Fibroblast of the conjunctiva (primary cell): Measurements from ENCODE around the gene HMG20B.
"Not testable (repeated sequence)": the region's sequence is repeated elsewhere in the genome, so short reads cannot be mapped to it uniquely, and the experiment has no call there.

Experiments
- DNase-seq: peaks from one replicate; pipeline ENCODE4 v3.0.0-alpha.2; 2010; ENCODE audit warnings: low read depth

HMG20B gene

DNA sequence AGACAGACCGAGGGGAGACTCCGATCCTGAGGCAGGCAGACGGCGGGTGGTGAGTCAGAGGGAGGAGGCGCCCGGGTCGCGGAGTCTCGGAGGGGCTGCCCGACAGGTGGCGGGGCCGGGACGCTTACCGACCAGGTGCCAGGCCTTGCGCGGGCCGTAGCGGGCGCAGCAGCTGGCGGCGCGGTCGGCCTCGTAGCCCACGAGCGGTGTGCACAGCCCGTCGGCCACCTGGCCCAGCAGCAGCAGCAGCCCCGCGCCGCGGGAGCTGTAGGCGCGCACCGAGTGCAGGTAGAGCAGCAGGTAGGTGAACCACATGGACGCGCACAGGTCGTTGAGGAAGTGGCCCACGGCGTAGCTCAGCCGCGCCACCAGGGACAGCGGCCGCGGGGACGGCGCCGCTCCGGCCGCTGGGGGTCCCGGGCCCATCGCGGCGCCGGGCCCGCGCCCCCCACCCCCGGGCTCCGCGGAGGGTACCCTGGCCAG lies 15.7 kb upstream of the HMG20B start:
- no peak for DNase-seq

DNA sequence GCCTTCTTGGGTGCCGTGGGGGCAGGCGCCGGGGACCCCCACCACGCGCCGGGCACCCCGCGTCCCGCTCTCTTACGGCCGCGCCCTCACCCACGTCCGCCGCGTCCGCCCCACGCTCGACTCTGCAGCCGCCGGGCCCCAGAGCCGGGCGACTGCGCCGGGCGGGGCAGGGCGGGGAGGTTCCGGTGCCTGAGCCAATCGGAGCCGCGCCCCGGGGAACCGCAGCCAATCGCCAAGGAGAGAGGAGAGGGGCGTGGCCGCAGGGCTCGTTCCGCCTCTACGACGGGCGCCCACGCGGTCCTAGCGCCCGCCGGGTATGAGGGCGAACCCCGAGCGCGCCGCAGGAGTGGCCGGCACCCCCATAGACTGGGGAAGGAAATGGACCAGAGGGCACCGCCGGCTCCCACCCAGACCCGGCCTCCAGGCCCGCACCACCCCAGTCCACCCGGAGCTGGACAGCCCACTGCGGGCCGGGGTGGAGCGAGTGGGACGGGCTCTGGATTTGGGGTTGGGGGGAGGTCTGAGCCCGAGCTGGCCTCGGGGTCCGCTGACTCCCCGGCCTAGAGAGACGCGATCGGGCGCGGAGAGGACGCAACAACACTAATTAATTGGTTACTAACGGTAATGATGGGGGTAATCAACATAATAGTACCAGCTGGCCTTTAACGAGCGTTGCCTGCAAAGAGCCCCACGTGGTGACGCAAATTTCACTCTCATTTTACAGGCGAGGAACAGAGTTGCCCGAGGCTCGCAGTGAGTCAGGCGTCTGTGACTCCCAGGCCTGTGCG lies 15.1 kb upstream of the HMG20B start, which contains the start of gene MFSD12:
Gene MFSD12 (minus strand): TSS at position 126 of the 788 bp plus-strand sequence. CDS start 183 bp downstream, outside the sequence.
- peak; percentile 80 for DNase-seq

DNA sequence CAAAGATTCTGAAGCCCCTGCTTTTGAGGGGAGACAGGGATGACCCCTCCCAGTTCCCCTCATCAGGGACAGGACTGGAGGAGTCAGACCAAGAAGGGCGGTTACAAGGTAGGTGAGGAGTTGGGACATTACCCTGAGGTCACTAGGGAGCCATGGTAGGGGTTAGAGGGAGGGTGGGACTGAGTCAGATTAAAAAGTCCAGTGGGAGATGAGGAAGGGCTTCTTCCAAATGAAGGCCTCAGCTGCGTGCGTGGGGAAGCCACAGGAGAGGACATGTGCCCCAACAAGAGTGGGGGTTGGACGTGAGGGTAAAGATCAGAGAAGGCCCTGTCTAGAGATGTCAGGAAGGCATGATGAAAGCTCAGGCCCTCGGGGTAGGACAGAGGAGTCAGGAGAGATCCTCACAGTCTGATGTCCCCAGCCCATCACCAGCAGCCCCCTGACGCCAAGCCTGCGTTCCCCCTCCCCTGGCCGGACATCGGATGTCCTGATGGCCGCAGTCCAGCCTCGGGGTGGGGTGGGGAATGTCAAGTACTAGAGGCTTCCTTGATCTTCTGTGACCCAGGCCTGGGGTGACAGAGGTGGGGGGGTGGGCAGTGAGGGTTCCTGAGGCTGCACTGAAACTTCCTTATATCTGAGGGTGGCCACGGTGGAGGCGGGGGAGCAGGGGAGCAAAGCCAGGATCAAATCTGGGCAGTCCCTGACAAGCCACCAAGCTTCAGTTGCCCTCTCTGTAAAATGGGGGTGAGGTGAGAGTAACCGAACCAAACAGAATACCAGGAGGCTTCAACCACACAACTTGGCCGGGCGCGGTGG lies 8.8 kb upstream of the HMG20B start:
- no peak for DNase-seq

DNA sequence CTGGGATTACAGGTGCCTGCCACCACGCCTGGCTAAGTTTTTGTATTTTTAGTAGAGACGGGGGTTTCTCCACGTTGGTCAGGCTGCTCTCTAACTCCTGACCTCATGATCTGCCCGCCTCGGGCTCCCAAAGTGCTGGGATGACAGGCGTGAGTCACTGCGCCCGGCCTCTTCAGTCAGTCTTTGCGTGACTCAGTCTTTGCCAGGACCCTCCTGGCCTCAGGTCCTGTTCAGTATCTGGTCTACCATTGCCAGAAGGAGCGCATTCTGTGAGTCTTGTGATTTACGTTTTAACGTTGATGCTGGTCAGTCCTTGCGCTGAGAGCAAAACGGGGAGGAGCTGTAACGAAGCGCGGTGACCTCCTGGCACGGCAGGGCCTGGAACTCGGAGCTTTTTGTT lies 7.6 kb upstream of the HMG20B start:
- DNase-seq, result no peak

DNA sequence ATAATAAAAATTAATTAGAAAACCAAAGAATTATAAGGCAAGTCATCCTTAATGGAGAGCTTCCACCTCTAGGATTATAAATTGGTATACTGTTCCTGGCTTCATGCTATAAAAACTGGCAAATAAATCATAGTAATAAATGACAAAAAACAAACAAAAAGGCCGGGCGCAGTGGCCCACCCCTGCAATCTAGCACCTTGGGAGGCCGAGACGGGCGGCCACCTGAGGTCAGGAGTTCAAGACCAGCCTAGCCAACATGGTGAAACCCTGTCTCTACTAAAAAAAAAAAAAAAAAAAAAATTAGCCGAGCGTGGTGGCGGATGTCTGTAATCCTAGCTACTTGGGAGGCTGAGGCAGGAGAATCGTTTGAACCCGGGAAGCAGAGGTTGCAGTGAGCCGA lies 2.7 kb upstream of the HMG20B start:
- not testable (repeated sequence) for DNase-seq

DNA sequence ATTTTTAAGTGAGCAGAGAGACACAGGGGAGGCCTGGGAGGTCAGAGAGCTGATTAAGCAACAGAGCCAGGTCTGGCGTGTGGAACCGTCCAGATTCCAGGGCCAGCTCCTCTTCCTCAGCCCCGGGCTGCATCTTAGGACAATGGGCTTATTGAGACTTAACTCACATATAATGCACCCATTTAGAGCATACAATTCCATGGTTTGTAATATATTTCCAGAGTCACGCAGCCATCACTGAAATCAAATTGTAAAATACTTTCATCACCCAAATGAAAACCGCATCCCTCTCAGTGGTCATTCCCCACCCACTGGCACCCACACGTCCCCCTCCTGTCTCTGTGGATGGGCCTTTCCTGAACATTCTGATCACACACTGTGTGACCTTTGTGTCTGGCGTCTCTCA lies 2.1 kb upstream of the HMG20B start:
- DNase-seq, result no peak

DNA sequence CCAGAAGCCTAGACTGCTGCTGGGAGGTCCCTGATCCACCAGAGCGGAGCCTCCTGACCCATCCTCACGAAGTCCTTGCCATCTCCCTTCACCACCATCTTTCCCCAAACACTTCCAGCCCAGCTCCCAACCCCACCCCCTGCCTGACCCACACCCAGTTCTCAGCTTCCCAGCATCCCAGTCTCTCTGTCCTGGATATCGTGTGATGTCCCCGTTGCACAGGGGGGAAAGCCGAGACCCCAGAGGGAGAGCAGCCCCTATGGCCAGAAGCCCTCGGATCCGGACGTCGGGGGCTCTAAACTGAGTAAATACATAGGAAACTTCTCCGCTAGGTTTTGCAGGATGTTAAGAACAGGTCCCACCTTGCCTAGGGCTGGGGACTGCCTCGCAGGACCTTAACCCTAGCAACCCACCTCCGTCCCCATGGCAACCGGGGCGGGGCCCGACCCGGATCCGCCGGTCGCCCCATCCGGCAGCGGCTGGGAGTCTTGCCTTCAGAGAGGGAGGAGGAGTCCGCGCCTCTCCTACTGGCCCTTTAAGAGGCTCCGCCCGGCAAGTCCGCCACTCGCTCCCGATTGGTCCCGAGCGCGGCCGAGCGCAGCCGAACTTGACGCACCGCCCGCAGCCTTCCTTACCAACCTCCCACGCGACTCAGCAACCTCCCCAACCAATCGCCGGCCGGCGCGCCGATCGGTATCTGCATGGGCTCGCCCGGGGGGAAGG lies 451 bp upstream of the HMG20B start:
- DNase-seq, result peak; percentile 100

DNA sequence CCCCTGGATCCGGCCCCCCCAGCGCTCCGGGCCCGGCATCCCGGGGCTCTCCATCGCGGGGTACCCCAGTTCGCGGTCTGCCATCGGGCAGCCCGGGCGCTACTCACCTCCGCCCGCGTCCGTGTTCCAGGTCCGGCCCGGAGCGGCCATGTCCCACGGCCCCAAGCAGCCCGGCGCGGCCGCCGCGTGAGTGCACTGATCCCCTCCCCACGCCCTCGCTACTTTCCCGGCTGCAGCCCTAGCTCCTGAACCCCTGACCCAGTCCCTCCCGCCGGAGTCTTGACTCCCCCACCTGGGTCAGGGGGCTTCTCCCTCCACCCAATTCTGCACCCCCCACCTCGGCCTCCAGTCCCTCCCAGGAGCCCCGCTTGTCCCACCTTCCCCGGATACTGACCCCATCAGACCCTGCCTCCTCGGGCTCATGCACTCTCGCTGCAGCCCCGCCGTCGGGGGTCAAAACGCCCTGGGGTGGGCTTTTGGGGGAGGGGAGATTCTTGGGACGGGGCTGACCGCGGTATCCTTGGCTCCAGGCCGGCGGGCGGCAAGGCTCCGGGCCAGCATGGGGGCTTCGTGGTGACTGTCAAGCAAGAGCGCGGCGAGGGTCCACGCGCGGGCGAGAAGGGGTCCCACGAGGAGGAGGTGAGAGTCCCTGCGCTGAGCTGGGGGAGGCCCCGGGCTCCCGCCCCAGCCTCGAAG lies 566 bp downstream of the HMG20B start:
- DNase-seq, result no peak

DNA sequence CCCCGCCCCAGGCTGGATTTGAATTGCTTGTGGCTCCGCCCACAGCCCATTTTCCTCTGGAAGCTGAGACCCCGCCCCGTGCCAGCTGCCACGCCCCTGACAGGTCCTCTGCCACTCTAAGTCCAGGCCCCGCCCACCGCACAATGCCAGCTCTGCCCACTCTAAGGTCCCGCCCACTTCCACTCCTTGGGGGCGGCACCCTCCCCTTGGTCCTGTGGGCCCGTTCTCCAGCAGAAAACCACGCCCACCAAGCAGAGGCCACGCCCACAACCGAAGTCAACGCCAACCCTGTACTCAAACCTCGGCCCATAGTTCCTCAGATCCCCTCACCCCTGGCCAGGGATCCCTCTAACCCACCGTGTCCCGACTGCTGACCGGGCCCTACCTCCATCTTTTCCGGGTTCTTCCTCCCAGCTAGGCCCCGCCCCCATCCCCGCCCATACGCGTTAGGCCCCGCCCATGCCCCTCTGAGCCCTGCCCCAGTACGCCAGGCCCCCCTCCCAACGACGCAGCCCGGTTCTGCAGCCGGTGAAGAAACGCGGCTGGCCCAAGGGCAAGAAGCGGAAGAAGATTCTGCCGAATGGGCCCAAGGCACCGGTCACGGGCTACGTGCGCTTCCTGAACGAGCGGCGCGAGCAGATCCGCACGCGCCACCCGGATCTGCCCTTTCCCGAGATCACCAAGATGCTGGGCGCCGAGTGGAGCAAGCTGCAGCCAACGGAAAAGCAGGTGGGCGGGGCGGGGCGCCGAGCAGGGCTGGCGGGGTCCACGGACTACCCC lies 1.3 kb downstream of the HMG20B start:
- peak; percentile 96 for DNase-seq

DNA sequence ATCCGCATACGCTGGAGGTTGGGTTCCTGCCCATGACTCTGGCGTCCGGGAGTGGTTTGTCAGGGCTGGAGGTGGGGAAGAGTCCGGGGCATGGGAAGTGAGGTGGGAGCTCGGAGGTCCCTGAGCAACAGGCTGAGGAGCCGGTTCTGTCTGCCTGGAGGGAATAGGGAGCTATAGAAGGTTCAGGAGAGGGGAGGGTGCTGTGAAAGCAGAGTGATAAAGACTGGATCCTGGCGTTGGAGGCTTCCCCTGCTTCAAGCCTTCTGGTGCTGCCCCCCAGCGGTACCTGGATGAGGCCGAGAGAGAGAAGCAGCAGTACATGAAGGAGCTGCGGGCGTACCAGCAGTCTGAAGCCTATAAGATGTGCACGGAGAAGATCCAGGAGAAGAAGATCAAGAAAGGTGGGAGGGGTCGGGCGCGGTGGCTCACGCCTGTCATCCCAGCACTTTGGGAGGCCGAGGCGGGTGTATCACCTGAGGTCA lies 2.6 kb downstream of the HMG20B start:
- DNase-seq, result no peak

DNA sequence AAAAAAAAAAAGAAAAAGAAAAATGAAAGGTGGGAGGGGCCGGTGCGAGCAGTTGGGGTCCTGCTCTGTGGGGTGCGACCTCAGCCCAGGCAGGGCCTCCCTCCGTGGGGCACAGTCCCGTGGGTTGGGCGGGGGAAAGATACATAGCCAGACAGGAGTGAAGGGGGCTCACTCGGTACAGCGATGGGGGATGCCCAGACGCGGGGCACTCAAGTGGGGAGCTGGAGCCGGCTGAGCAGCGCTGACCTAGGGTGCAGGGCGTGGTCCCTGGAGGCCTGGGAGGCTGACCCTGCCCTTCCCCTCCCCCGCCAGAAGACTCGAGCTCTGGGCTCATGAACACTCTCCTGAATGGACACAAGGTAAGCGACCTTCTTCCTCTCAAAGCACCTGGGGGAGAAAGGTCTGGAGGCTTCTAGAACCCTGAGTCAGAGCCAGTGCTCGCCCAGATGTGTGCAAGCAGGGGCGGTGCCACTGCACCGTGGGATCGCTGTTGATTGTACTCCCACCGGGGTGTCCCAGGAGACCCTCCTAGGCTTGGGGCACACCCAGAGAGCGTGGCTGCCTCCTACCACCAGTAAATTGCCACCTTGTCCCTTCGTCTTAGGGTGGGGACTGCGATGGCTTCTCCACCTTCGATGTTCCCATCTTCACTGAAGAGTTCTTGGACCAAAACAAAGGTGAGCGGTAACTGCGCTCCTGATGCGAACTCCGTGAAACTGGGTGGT lies 3.4 kb downstream of the HMG20B start:
- DNase-seq, result no peak

DNA sequence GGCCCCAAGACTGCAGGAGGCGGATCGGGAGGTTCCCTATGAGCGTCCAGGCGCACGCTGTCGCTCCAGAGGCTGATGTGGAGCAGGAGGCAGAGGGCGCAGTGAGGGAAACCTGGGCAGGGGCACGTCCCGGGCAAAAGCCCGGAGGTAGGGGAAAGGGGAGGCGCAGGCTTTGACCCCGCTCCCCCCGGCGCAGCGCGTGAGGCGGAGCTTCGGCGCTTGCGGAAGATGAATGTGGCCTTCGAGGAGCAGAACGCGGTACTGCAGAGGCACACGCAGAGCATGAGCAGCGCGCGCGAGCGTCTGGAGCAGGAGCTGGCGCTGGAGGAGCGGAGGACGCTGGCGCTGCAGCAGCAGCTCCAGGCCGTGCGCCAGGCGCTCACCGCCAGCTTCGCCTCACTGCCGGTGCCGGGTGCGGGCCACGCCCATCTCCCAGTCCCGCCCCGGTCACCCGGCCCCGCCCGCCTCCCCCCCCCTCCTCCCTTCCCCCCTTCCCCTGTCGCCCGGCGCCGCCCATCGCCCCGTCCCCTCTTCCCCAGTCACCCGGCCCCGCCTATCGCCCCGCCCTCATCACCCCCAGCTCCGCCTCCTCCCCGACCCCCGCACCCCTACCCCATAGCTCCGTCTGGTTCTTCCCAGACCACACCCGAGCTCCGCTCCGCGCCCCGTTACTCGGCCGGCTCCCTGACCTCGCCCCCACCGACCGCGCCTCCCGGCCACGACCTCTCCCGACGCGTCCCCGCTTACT lies 4.1 kb downstream of the HMG20B start:
- peak; percentile 74 for DNase-seq

DNA sequence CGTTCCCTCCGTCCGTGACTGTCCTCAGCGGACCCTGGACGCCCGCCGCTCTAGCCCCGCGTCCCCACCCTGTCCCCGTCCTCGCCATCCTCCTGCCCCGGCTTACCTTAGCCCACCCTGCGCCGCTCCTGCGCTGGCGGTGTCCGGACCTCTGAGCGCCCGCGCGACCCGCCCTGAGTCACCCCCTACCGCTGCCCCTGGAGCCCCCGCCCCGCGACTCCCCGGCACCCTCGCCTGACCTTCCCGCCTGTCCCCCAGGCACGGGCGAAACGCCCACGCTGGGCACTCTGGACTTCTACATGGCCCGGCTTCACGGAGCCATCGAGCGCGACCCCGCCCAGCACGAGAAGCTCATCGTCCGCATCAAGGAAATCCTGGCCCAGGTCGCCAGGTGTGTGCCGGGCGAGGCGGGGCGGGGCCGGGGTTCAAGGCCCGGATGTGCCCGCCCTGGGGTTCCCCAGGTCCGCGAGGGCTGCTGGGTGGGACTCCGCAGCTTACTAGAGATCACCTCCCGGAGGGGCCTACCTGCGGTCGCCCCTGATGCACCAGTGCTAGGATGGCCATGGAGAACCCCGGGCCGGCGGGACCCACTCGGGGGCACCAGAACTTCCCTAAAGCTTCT lies 5.1 kb downstream of the HMG20B start:
- no peak for DNase-seq

DNA sequence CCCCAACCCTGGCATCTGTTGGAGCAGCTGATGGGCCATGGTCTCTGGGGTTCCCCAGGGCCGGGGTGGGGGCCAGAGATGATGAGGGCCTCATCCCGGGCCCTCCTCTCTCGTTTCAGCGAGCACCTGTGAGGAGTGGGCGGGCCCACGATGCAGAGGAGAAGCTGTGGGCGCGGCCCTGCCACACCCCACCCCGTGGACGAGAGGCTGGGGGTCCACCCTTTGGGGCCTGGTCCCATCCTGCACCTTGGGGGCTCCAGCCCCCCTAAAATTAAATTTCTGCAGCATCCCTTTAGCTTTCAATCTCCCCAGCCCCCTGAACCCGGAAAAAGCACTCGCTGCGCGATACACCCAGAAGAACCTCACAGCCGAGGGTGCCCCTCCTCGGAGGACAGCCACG lies 5.6 kb downstream of the HMG20B start:
- no peak for DNase-seq

DNA sequence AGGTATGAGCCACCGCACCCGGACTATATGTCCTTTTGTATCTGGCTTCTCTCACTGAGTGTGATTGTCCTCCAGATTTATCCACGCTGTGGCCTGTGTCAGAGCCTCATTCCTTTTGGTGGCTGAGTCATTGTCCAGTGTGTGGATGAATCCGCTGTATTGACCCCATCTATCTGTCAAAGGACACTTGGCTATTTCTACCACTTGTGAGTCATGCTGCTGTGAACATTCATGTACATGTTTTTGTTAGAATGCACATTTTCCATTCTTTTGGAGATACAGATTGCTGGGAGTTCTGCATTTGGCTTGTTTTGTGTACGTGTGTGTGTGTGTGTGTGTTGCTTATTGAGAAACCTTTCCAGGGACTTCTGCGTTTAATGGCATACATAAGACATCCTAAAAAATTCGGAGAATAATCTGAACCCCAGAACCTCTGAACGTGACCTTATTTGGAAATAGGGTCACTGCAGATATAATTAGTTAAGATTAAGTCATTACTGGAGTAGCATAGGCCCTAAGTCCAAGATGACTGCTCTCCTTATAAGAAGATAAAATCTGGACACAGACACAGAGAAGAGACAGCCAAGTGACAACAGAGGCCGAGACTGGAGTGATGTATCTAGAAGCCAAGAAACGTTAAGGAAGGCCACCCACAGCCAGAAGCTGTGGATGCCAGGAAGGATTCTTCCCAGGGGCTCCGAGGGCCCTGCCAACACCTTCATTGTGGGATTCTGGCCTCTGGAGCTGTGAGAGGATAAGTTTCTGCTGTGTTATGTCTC lies 7.6 kb downstream of the HMG20B start:
- peak; percentile 78 for DNase-seq

DNA sequence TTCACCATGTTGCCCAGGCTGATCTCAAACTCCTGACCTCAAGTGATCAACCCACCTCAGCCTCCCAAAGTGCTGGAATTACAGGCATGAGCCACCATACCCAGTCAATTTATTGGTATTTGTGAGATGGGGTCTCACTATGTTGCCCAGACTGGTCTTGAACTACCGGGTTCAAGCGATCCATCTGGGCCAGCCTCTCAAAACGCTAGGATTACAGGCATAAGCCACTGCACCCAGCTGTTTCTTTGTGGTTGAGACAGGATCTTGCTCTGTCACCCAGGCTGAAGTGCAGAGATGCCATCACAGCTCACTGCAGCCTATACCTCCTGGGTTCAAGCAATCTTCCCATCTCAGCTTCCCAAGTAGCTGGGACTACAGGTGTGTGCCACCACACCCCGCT lies 9.0 kb downstream of the HMG20B start:
- not testable (repeated sequence) for DNase-seq

DNA sequence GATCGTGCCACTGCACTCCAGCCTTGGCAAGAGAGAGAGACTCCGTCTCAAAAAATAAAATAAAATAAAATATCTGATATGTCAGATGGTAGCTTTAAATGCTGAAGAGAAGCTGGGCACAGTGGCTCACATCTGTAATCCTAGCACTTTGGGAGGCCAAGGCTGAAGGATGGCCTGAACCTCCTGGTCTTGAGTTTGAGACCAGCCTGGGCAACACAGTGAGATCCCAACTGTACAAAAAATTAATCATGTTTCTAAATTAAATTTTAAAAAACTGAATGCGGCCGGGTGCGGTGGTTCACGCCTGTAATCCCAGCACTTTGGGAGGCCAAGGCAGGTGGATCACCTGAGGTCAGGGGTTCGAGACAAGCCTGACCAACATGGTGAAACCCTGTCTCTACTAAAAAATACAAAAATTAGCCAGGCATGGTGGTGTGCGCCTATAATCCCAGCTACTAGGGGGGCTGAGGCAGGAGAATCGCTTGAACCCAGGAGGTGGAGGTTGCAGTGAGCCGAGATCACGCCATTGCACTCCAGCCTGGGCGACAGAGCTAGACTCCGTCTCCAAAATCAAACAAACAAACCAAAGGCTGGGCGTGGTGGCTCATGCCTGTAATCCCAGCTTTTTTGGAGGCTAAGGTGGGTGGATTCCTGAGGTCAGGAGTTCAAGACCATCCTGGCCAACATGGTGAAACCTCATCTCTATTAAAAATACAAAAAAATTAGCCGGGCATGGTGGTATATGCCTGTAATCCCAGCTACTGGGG lies 11.5 kb downstream of the HMG20B start:
- not testable (repeated sequence) for DNase-seq
